ENCODE measurements around the gene SNAP29. TPM values are rescaled to one million over a fixed set of nuclear protein-coding genes. Genes with fewer than 3 reads are reported as not detected.
A peak's percentile ranks its signal among the peaks of the same experiment; 100 is the strongest.

The SNAP29 gene
- total RNA-seq, 6 donors from 2014 or later: 10.2 to 28.3 (median 19.8) TPM

GRCh38 chr22:20862540-20862939 lies 3.7 kb downstream of the SNAP29 start:
- TF ChIP-seq POLR2A (IDR thresholded peaks at IDR 0.05): no peak
- no peak for TF ChIP-seq CTCF (IDR thresholded peaks at IDR 0.05)
- TF ChIP-seq EP300 (IDR thresholded peaks at IDR 0.05): no peak
- TF ChIP-seq POLR2AphosphoS5 (IDR thresholded peaks at IDR 0.05): no peak
- Histone ChIP-seq H3K4me1 (peaks cover 37 to 75% (median 49%) of the 10 kb centered on the region in 4 donors), H3K9me3 (no peaks in the 10 kb centered on the region), H3K36me3 (peaks cover 0 to 9% (median 0%) of the 10 kb centered on the region in 4 donors), H3K4me3 (no peak overlapping the region), H3K27me3 (no peaks in the 10 kb centered on the region), H3K27ac (peak overlapping the region in 1 of 4 donors; percentile 8)
- DNase-seq (no peak), ATAC-seq (ENCODE audit: low FRiP score in 2 of 2) (no peak)
- WGBS, 2 donors: 63 to 89% methylated on average over 2 of the region's 2 CpGs

- peaks cover 0 to 9% (median 0%) of the 10 kb centered on the region in 4 donors for H3K36me3 ChIP-seq
- H3K4me1 ChIP-seq: peaks cover 42 to 77% (median 50%) of the 10 kb centered on the region in 4 donors
- H3K27ac ChIP-seq: no peak overlapping the region
- no peak for DNase-seq
- no peak overlapping the region for H3K4me3 ChIP-seq
- no peak for TF ChIP-seq EP300 (IDR thresholded peaks at IDR 0.05)
- TF ChIP-seq CTCF (IDR thresholded peaks at IDR 0.05): no peak
- no peaks in the 10 kb centered on the region for H3K27me3 ChIP-seq
- no peaks in the 10 kb centered on the region for H3K9me3 ChIP-seq
- no peak for ATAC-seq (ENCODE audit: low FRiP score in 2 of 2)
- WGBS, 2 donors: 58 to 73% methylated on average over 4 of the region's 4 CpGs
These were observed 4.6 kb downstream of the SNAP29 start for GRCh38 chr22:20863366-20863765.

- no peak overlapping the region for H3K27ac ChIP-seq
- H3K4me3 ChIP-seq: no peak overlapping the region
- TF ChIP-seq POLR2A (IDR thresholded peaks at IDR 0.05): no peak
- peaks cover 0 to 9% (median 0%) of the 10 kb centered on the region in 4 donors for H3K36me3 ChIP-seq
- no peaks in the 10 kb centered on the region for H3K27me3 ChIP-seq
- 75 to 84% methylated on average over 12 of the region's 12 CpGs for WGBS, 2 donors
- peaks cover 42 to 80% (median 52%) of the 10 kb centered on the region in 4 donors for H3K4me1 ChIP-seq
- no peaks in the 10 kb centered on the region for H3K9me3 ChIP-seq
- DNase-seq (no peak), ATAC-seq (ENCODE audit: low FRiP score in 2 of 2) (peak in 1 of 2 donors; percentile 44)
These were observed 5.5 kb downstream of the SNAP29 start for GRCh38 chr22:20864186-20864908.

GRCh38 chr22:20865331-20865730 lies 6.5 kb downstream of the SNAP29 start:
- H3K4me3 ChIP-seq: no peak overlapping the region
- no peak for ATAC-seq (ENCODE audit: low FRiP score in 2 of 2)
- H3K27ac ChIP-seq: peak overlapping the region in 2 of 4 donors; percentile 0 to 88
- DNase-seq: no peak
- H3K27me3 ChIP-seq: no peaks in the 10 kb centered on the region
- peaks cover 0 to 14% (median 2%) of the 10 kb centered on the region in 4 donors for H3K36me3 ChIP-seq
- peaks cover 32 to 70% (median 43%) of the 10 kb centered on the region in 4 donors for H3K4me1 ChIP-seq
- TF ChIP-seq POLR2AphosphoS5 (IDR thresholded peaks at IDR 0.05): no peak
- TF ChIP-seq EP300 (IDR thresholded peaks at IDR 0.05): no peak
- TF ChIP-seq POLR2A (IDR thresholded peaks at IDR 0.05): no peak
- TF ChIP-seq CTCF (IDR thresholded peaks at IDR 0.05): no peak
- 91 to 96% methylated on average over 3 of the region's 3 CpGs for WGBS, 2 donors
- H3K9me3 ChIP-seq: no peaks in the 10 kb centered on the region

- DNase-seq (no peak), ATAC-seq (ENCODE audit: low FRiP score in 2 of 2) (no peak)
- Histone ChIP-seq H3K27ac (peak overlapping the region in 3 of 4 donors; percentile 81 to 88 (median 83)), H3K9me3 (no peaks in the 10 kb centered on the region), H3K36me3 (peaks cover 4 to 20% (median 8%) of the 10 kb centered on the region in 4 donors), H3K27me3 (no peaks in the 10 kb centered on the region), H3K4me1 (peaks cover 28 to 66% (median 38%) of the 10 kb centered on the region in 4 donors), H3K4me3 (no peak overlapping the region)
- no peak for TF ChIP-seq POLR2AphosphoS5 (IDR thresholded peaks at IDR 0.05)
- no peak for TF ChIP-seq EP300 (IDR thresholded peaks at IDR 0.05)
- TF ChIP-seq CTCF (IDR thresholded peaks at IDR 0.05): no peak
- TF ChIP-seq POLR2A (IDR thresholded peaks at IDR 0.05): no peak
- WGBS, 2 donors: 82 to 83% methylated on average over 7 to 8 of the region's 8 CpGs
These were observed 7.2 kb downstream of the SNAP29 start for GRCh38 chr22:20865875-20866445.
